ENCODE measurements around the gene CRIP3. TPM values are rescaled to one million over a fixed set of nuclear protein-coding genes. Genes with fewer than 3 reads are reported as not detected.

CRIP3 gene
- total and polyA plus RNA-seq, 2 donors (not counting 3 experiments of a cell fraction or from before 2014, with no cell fraction given), result not detected

GRCh38 chr6:43313813-43314212 lies 5.2 kb upstream of the CRIP3 start:
- peaks cover 3% of the 10 kb centered on the region for H3K4me1 ChIP-seq (ENCODE audit: control insufficient read depth, extremely low read depth, insufficient read depth, low read length)
- POLR2A ChIA-PET, result no interaction called here
- H4K20me1 ChIP-seq (replicated peaks; ENCODE audit: control insufficient read depth, extremely low read depth, insufficient read depth, low read length), result no peaks in the 10 kb centered on the region
- no peak for FAIRE-seq
- H3K27me3 ChIP-seq (ENCODE audit: control insufficient read depth in 2 of 2, insufficient read depth in 2 of 2, low read length in 2 of 2), result peaks cover 18 to 19% of the 10 kb centered on the region in 2 experiments
- no peak for DNase-seq (ENCODE audit: low read depth, low spot score)
- no peak overlapping the region for H3K9ac ChIP-seq (replicated peaks; ENCODE audit: extremely low read depth, insufficient read depth, low read length)
- H3K4me2 ChIP-seq (ENCODE audit: insufficient read depth, low read length), result no peak overlapping the region
- H3K4me3 ChIP-seq (replicated peaks in 1 of 3; ENCODE audit: insufficient read depth in 1 of 3, low read depth in 1 of 3, low read length in 3 of 3), result no peak overlapping the region
- H3K36me3 ChIP-seq (ENCODE audit: control insufficient read depth in 2 of 2, extremely low read depth in 1 of 2, insufficient read depth in 2 of 2, low read length in 2 of 2), result no peaks in the 10 kb centered on the region
- intact Hi-C loops (cut with micrococcal nuclease), result no loop called here
- H3K9me1 ChIP-seq (replicated peaks; ENCODE audit: control insufficient read depth, extremely low read depth, insufficient read depth, low read length), result no peaks in the 10 kb centered on the region
- BruUV-seq (replicated peaks), result no TSS peak
- H3K9me3 ChIP-seq (replicated peaks; ENCODE audit: control insufficient read depth, insufficient read depth, low read length), result no peaks in the 10 kb centered on the region
- TF ChIP-seq EZH2 (IDR thresholded peaks at IDR 0.05; ENCODE audit: borderline replicate concordance, low read depth, low read length, severe bottlenecking) (no peak), JUN (IDR thresholded peaks at IDR 0.05; ENCODE audit: borderline replicate concordance, insufficient read depth, insufficient read length, low read depth) (no peak), MAX (IDR thresholded peaks at IDR 0.05; ENCODE audit: insufficient read depth, insufficient read length) (no peak), POLR2AphosphoS5 (IDR thresholded peaks at IDR 0.05; ENCODE audit: insufficient read depth, low read depth, low read length) (no peak), MYC (IDR thresholded peaks at IDR 0.05; ENCODE audit: low read depth, low read length) (no peak), GATA2 (IDR thresholded peaks at IDR 0.05; ENCODE audit: insufficient read depth, insufficient read length, low read depth, low read length) (no peak), FOS (IDR thresholded peaks at IDR 0.05; ENCODE audit: borderline replicate concordance, insufficient read depth, low read length) (no peak), CTCF (IDR thresholded peaks at IDR 0.05; ENCODE audit: extremely low read depth in 1 of 2, insufficient read depth in 1 of 2, low read depth in 1 of 2, low read length in 2 of 2) (no peak), POLR2A (IDR thresholded peaks at IDR 0.05; ENCODE audit: low read depth, low read length) (no peak)
- H3K27ac ChIP-seq (ENCODE audit: insufficient read depth, low read depth, low read length), result no peak overlapping the region
- dilution Hi-C loops (cut with MboI; ENCODE audit: extremely low pct_ligation_motif_present, low sequenced_read_pairs), result no loop called here
- CTCF ChIA-PET, result interaction anchor here (1.3 to 2.0 kb wide), 3 partner anchors 10 to 50 kb away, joined by 3 to 7 read pairs (median 6); no protein-coding TSS in a partner anchor
- no peaks in the 10 kb centered on the region for H3K79me2 ChIP-seq (ENCODE audit: control insufficient read depth, insufficient read depth, low read length)
- no peak overlapping the region for H2AFZ ChIP-seq (ENCODE audit: low read depth, low read length)
